GM18858 (cell line): ENCODE results near the gene AKAP6.
"Not testable (repeated sequence)": the region's sequence is repeated elsewhere in the genome, so short reads cannot be mapped to it uniquely, and the experiment has no call there.

Experiments
- ATAC-seq: cut with Tn5 transposase; IDR thresholded peaks from one replicate; pipeline ENCODE4 v1.9.1; 2021; ENCODE audit not compliant: unreplicated experiment

The AKAP6 gene

DNA sequence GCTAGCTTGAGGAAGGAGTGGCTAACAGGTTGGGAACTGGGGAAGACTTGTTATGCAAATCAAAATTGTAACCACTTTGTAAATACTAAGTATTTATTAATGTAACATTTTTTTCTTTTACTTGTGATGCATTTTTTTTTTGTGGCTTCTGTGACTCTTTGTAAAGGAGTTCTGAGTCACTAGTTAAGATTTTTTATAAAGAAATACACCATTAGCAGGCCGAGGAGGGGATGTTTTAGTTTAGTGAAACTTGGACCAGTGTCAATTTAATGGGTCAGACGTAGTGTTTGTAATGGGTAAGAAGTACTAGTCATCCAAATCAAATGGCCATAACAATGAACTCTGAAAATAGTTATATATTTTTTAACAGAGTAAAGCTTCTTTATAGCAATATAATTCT lies 43.1 kb downstream of the AKAP6 start:
- no peak for ATAC-seq

DNA sequence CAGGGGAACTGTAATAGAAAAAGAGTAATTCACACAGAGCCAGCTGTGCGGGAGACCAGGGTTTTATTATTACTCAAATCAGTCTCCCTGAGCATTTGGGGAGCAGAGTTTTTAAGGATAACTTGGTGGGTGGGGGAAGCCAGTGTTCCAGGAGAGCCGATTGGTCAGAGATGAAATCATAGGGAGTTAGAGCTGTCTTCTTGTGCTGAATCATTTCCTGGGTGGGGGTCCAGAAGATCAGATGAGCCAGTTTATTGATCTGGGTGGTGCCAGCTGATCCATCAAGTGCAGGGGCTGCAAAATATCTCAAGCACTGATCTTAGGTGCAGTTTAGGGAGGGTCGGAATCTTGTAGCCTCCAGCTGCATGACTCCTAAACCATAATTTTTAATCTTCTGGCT lies 44.1 kb downstream of the AKAP6 start:
- not testable (repeated sequence) for ATAC-seq

DNA sequence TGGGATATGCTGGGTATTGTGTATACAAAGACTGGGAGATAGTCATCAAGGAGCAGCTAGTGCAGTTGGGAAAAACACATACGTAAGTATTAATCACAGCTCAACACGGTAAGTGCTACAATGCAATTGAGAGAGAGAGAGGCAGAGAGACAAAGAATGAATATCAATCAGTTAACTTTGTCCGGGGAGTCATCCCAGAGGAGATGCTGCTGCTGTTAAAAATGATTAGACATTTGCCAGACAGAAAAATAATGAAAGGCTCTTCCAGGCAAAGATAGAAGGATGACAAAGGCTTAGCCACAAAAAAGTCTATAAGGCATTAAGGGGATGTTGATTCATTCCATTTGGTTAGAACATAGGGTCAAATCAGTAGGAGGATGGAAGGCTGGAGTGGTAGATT lies 45.1 kb downstream of the AKAP6 start:
- no peak for ATAC-seq

GRCh38 chr14:32375663-32376062 lies 46.6 kb downstream of the AKAP6 start:
- no peak for ATAC-seq

GRCh38 chr14:32377046-32377646 lies 48.0 kb downstream of the AKAP6 start:
- no peak for ATAC-seq

- ATAC-seq, result no peak
Measured at GRCh38 chr14:32378284-32378683, 49.2 kb downstream of the AKAP6 start.

- ATAC-seq, result no peak
Measured at GRCh38 chr14:32379447-32379846, 50.3 kb downstream of the AKAP6 start.

DNA sequence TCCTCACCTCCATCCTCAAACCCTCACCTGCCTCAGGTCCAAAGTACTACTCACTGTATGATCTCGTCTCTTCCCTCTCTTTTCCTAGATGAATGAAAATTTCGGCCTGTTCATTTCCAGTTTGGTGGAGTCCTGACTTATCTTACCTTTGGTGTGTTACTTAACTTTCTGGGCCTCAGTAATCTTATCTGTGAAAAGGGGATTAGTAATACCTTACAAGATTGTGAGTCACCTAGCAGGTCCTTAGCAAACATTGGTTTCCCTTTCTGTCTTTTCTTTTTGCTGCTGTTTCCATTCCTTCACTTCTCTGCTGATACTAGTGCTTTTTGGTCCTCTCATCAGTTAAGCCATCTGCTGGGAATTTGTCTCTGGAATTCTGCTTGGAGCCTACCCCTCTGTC lies 52.8 kb downstream of the AKAP6 start:
- ATAC-seq, result no peak

DNA sequence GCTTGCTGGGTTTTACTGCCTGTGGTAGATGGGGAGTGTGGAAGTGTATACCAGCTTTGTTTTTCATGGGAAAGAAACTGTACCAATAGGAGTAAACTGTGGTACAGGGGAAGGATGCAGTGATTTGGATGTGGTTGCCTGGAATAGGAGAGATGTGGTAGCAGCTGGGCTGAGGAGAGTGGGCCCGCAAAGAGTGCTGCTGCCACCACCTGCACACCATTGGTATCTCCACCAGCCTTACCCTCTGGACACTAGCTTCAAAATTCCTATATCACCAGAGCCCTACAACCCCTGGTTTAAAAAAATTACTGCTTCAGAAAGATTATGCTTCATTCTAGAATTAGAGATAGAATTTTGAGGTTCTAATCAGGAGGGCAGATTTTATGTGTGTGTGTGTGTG lies 53.6 kb downstream of the AKAP6 start:
- no peak for ATAC-seq

GRCh38 chr14:32383364-32384009 lies 54.4 kb downstream of the AKAP6 start:
- no peak for ATAC-seq

DNA sequence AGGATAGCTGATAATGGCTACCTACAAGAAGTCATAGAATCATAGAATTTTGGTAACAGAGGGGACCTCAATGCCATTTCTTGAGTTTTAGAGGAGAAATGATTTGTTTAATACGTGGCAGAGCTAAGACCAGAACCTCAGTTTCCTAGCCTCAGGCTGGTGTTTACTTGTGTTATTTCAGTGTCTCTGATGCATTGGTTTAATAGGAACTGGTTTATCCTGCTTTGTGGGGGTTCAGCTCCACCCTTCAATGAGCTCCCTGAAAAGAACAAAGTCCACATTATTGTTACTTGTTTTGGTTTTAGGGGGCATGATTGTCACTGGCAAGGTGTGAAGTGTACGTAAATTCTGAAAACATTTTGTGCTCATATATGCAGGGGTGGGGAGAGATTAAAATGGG lies 55.4 kb downstream of the AKAP6 start:
- no peak for ATAC-seq

- ATAC-seq, result not testable (repeated sequence)
Measured at GRCh38 chr14:32387295-32387694, 58.2 kb downstream of the AKAP6 start.

GRCh38 chr14:32393119-32393518 lies 64.0 kb downstream of the AKAP6 start:
- no peak for ATAC-seq

GRCh38 chr14:32394038-32394437 lies 64.9 kb downstream of the AKAP6 start:
- no peak for ATAC-seq

GRCh38 chr14:32396885-32397284 lies 67.8 kb downstream of the AKAP6 start:
- ATAC-seq, result no peak

GRCh38 chr14:32397861-32398640 lies 69.0 kb downstream of the AKAP6 start:
- no peak for ATAC-seq

DNA sequence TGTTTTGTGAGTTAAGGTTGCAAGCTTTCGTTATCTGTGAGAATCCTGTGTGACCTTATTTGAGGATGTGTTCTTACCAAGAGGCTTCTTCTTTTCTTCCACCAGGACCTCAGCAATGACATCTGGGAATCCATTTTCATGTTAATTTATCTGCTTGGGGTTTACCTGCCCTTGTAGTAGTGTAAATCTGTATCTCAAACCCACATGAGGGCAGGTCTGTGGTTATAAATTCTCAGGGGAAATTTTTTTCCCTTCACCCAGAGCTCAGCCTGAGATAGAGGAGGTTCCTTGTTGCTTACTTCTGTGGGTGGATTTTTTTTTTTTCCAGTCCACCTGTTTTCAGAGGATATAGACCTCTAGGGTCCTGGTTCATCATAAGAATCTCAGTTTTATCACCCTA lies 70.8 kb downstream of the AKAP6 start:
- ATAC-seq, result no peak

DNA sequence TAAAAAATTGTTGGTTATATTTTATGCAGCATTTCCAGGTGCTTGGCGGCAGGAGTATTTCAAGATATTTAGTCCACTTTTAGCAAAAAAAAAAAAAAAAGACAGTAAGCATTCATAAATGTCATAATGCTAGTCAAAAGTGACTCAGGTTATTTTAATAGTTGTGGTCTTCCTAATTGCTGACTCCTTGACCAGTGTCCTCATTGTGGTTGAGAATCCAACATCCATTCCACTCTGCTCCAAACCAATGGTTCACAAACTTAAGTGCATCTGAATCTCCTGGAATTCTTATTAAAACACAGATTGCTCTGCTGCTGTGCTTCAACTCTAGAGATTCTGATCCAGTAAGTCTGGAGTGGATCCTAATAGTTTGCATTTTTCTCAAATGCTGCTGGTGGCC lies 71.4 kb downstream of the AKAP6 start:
- no peak for ATAC-seq

DNA sequence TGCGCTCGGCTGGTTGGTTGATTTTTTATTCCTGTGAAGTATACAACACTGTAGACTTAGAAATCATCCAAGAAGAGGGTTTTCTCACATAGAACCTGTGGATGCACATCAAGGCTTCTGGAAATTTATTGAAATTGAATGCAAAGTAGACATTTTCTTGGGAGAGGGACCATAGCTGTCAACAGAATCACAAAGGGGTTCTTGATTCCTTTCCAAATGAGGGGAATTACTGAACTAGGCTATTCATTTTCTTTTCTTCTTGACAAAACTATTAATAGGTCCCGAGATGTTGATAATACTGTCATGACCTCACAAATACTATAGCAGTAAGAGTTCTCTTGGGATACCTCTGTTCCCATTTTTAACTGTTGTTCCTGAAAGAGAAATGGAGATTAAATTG lies 73.9 kb downstream of the AKAP6 start:
- ATAC-seq, result no peak

DNA sequence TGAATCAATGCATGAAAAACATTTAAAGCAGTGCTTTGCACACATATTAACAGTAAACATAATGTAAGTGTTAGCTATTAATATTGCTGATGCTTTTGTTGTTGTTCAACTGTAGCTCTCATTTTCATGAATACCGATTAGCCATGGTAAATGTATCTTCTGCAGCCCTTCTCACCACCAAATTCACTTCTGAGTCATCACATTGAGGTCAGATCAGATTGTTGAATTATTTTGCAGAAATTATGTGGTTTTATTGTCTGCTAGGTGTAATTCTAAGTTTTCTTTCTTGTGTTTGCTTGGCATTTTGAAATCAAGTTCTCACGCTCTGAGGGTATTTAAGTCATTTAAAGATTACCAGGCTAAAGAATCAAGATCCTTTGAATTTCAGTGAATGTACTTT lies 74.6 kb downstream of the AKAP6 start:
- no peak for ATAC-seq

- ATAC-seq, result no peak
Measured at GRCh38 chr14:32404784-32405573, 75.9 kb downstream of the AKAP6 start.

DNA sequence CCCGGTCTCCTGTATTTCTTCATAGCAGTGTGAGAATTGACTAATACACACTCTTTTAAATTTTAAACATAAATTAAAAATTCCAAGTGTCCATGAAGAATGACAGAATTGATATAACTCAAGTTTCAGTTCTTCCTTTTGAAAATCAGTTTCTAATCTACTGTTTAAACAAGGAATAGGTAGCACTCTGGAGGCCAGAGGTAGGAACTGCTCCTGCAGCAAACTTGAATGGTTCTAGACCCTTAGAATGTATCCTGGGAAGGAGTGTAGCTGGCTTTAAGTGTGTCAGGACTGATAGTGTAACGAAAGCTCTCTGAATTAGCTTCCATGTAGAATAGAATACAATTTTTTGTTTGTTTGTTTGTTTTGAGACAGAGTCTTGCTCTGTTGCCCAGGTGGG lies 76.8 kb downstream of the AKAP6 start:
- no peak for ATAC-seq
